Chondrocyte (in vitro differentiated cells): ENCODE measurements around the gene CEMIP. TPM values are rescaled to one million over a fixed set of nuclear protein-coding genes. Genes with fewer than 3 reads are reported as not detected.

Experiments used
- DNase-seq: peaks from one replicate; pipeline ENCODE4 v3.0.0; 2021; ENCODE audit warnings: mixed read lengths, low spot score
- H3K27ac Mint-ChIP-seq: one replicate; pipeline ENCODE4 v1.8.0; 2021; ENCODE audit warnings: mild to moderate bottlenecking, moderate library complexity, mixed read lengths; ENCODE audit not compliant: unreplicated experiment
- H3K27me3 Mint-ChIP-seq: 2 replicates; pipeline ENCODE4 v1.8.0; 2021; ENCODE audit warnings: low read depth, mixed read lengths
- H3K36me3 Mint-ChIP-seq: 2 replicates; pipeline ENCODE4 v1.8.0; 2021; ENCODE audit warnings: low read depth, mixed read lengths
- H3K4me1 Mint-ChIP-seq: 2 replicates; pipeline ENCODE4 v1.8.0; 2021; ENCODE audit warnings: low read depth, mild to moderate bottlenecking, mixed read lengths
- H3K4me3 Mint-ChIP-seq: one replicate; pipeline ENCODE4 v1.8.0; 2021; ENCODE audit warnings: mild to moderate bottlenecking, moderate library complexity, mixed read lengths; ENCODE audit not compliant: unreplicated experiment
- H3K9me3 Mint-ChIP-seq: 2 replicates; pipeline ENCODE4 v1.8.0; 2021; ENCODE audit warnings: low read depth, mixed read lengths
- CTCF ChIP-seq: fragments of 200-600 bp; sonication (generic); IDR thresholded peaks from 2 replicates; pipeline ENCODE4 v1.5.0; 2021; ENCODE audit warnings: antibody characterized with exemption, mild to moderate bottlenecking, moderate library complexity
- total RNA-seq: library from RNA; stranded (reverse); gene quantifications from 3 replicates; pipeline ENCODE4 v1.2.1, GENCODE V29; 2021

CEMIP gene
- total RNA-seq, 1 donor from 2014 or later = 146 TPM

DNA sequence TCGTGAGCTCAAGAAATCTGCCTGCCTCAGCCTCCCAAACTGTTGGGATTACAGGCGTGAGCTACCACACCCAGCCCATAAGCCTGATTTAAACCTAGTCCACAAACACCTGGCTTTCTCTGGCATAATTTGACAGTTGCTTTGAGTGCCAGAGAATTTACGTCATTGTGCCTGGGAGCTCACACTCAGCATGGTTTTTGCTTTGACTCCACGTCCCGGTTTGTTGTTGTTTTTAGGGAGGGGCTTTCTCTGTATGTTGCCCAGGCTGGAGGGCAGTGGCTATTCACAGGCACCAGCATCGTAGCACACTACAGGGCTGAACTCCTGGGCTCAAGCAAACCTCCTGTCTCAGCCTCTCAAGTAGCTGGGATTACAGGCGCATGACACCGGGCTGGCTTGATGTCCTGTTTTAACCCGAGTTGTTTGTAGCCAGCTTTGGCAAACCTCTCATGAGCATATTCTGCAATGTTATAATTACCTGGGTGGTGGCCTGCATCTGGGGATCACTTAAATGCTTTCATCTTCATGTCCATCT lies 32.7 kb downstream of the CEMIP start:
- no peak for DNase-seq
- Mint-ChIP-seq H3K36me3 (peaks cover 26% of the 10 kb centered on the region), H3K27me3 (no peaks in the 10 kb centered on the region), H3K4me1 (peaks cover 3% of the 10 kb centered on the region), H3K4me3 (no peak overlapping the region), H3K27ac (no peak overlapping the region), H3K9me3 (no peaks in the 10 kb centered on the region)
- no peak for TF ChIP-seq CTCF

- DNase-seq = no peak
- no peak overlapping the region for H3K27ac Mint-ChIP-seq
- no peak overlapping the region for H3K4me3 Mint-ChIP-seq
- no peaks in the 10 kb centered on the region for H3K9me3 Mint-ChIP-seq
- H3K4me1 Mint-ChIP-seq = peaks cover 14% of the 10 kb centered on the region
- H3K27me3 Mint-ChIP-seq = no peaks in the 10 kb centered on the region
- no peak for TF ChIP-seq CTCF
- H3K36me3 Mint-ChIP-seq = peaks cover 26% of the 10 kb centered on the region
These were observed 35.9 kb downstream of the CEMIP start for GRCh38 chr15:80815106-80815505.

- Mint-ChIP-seq H3K36me3 (peaks cover 19% of the 10 kb centered on the region), H3K27me3 (no peaks in the 10 kb centered on the region), H3K27ac (no peak overlapping the region), H3K4me1 (peaks cover 15% of the 10 kb centered on the region), H3K4me3 (no peak overlapping the region), H3K9me3 (no peaks in the 10 kb centered on the region)
- no peak for TF ChIP-seq CTCF
- DNase-seq = no peak
These were observed 37.0 kb downstream of the CEMIP start for GRCh38 chr15:80816049-80816653.

DNA sequence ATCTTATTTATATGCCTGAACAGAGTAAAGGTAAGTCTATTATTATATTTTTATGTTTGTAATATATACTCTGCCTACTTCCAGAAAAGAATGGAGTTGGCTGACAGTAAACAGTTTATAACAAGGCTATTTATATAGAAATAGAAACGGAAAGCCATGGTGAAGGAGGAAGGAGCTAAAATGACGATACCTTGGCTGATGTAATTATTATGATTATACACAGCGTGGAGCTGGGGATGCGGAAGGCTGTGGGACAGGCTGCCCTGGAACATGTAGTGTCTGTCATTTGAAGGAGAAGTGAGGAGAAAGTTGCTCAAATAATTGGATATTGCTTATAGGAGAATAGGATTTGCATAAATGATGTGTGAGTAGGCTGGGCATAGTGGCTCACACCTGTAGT lies 37.8 kb downstream of the CEMIP start:
- H3K4me1 Mint-ChIP-seq = peaks cover 15% of the 10 kb centered on the region
- TF ChIP-seq CTCF = no peak
- no peaks in the 10 kb centered on the region for H3K9me3 Mint-ChIP-seq
- no peak for DNase-seq
- H3K4me3 Mint-ChIP-seq = no peak overlapping the region
- no peaks in the 10 kb centered on the region for H3K27me3 Mint-ChIP-seq
- H3K36me3 Mint-ChIP-seq = peaks cover 19% of the 10 kb centered on the region
- no peak overlapping the region for H3K27ac Mint-ChIP-seq

DNA sequence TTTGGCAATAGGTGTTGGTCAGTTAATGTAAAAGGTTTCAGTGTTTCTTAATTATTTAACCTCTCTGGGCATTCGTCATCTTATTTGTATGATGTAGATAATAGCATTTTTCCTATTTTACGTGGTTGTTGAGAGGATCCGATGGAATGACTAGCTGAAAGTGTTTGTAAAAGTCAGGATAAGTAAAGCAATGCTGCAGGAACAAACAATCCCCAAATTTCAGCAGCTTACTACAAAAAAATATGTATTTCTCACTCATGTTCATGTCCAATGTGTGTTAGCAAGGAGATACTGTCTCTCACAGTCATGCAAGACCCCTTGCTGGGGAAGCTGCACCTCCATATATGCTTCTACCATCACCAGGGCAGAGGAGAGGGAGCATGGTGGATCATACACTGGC lies 38.7 kb downstream of the CEMIP start:
- TF ChIP-seq CTCF = no peak
- Mint-ChIP-seq H3K36me3 (peaks cover 24% of the 10 kb centered on the region), H3K9me3 (no peaks in the 10 kb centered on the region), H3K27ac (no peak overlapping the region), H3K4me1 (peaks cover 15% of the 10 kb centered on the region), H3K4me3 (no peak overlapping the region), H3K27me3 (no peaks in the 10 kb centered on the region)
- DNase-seq = no peak
